SK-N-SH (cell line): ENCODE results near the gene GUCA1A. TPM values are rescaled to one million over a fixed set of nuclear protein-coding genes. Genes with fewer than 3 reads are reported as not detected.

Experiments
- CTCF ChIA-PET: fragments of 300-600, 350-600 bp; formaldehyde crosslinking; extraction: SDS; loops from one replicate; lab custom pipeline; 2021; lab: Yijun Ruan, JAX
- POLR2A ChIA-PET: fragments of 350-600 bp; sonication (Branson Sonifier 250); formaldehyde crosslinking; extraction: SDS; loops from one replicate; lab custom pipeline; 2020; ENCODE audit warnings: antibody characterized with exemption, inconsistent platforms; lab: Yijun Ruan, JAX
- DNase-seq: peaks from one replicate; pipeline ENCODE4 v3.0.0; 2012
- H2AFZ ChIP-seq: fragments of 200-600 bp; sonication (generic); 2 replicates; pipeline ENCODE4 v1.8.1; 2016; ENCODE audit warnings: antibody characterized with exemption, mild to moderate bottlenecking, low read depth
- H3F3A ChIP-seq: fragments of 200-600 bp; sonication (generic); replicated peaks from 2 replicates; pipeline ENCODE3; 2016; ENCODE audit warnings: antibody characterized with exemption, mild to moderate bottlenecking; ENCODE audit not compliant: insufficient read depth
- H3K27ac ChIP-seq, 2 experiments: fragments of 200-500 bp in 1 of 2; fragments of 200-600 bp in 1 of 2; sonication (Bioruptor generic) in 1 of 2; sonication (generic), shearing (Covaris generic) in 1 of 2; 2 replicates each; pipeline versions ENCODE4 v1.5.1 to v1.6.1; 2014 to 2016; ENCODE audit warnings: low read depth in 2 of 2, inconsistent platforms in 1 of 2, low read length in 1 of 2, mild to moderate bottlenecking in 1 of 2, mixed read lengths in 1 of 2
- H3K27me3 ChIP-seq: fragments of 200-600 bp; sonication (generic), shearing (Covaris generic); 2 replicates; pipeline ENCODE4 v1.6.1; 2016; ENCODE audit warnings: mixed run types; ENCODE audit not compliant: insufficient read depth
- H3K36me3 ChIP-seq, 2 experiments: fragments of 200-500 bp in 1 of 2; fragments of 200-600 bp in 1 of 2; sonication (Bioruptor generic) in 1 of 2; sonication (generic) in 1 of 2; replicated peaks in 1 of 2; 2 replicates each; pipeline versions ENCODE3 to v1.5.1; 2014 to 2016; ENCODE audit warnings: low read length in 1 of 2, mild to moderate bottlenecking in 1 of 2; ENCODE audit not compliant: insufficient read depth in 2 of 2, control insufficient read depth in 1 of 2
- H3K4me1 ChIP-seq, 2 experiments: fragments of 200-500 bp in 1 of 2; fragments of 200-600 bp in 1 of 2; sonication (Bioruptor generic) in 1 of 2; sonication (generic), shearing (Covaris generic) in 1 of 2; 2 replicates each; pipeline versions ENCODE4 v1.5.1 to v1.6.1; 2014 to 2016; ENCODE audit warnings: low read depth in 1 of 2, low read length in 1 of 2, mixed run types in 1 of 2; ENCODE audit not compliant: insufficient read depth in 2 of 2, control insufficient read depth in 1 of 2
- H3K4me2 ChIP-seq: fragments of 200-600 bp; sonication (generic), shearing (Covaris generic); 2 replicates; pipeline ENCODE4 v1.6.1; 2017; ENCODE audit warnings: mixed run types
- H3K4me3 ChIP-seq, 2 experiments: fragments of 200-500 bp in 1 of 2; fragments of 200-600 bp in 1 of 2; sonication (Bioruptor generic) in 1 of 2; sonication (generic), shearing (Covaris generic) in 1 of 2; 2 replicates each; pipeline versions ENCODE4 v1.5.1 to v1.8.1; 2014 to 2016; ENCODE audit warnings: low read depth in 2 of 2, inconsistent platforms in 1 of 2, low read length in 1 of 2, mild to moderate bottlenecking in 1 of 2, mixed read lengths in 1 of 2, moderate library complexity in 1 of 2
- H3K79me2 ChIP-seq: fragments of 200-600 bp; sonication (generic); 2 replicates; pipeline ENCODE4 v1.8.1; 2017; ENCODE audit warnings: mild to moderate bottlenecking; ENCODE audit not compliant: insufficient read depth
- H3K9ac ChIP-seq: fragments of 200-600 bp; sonication (generic); 2 replicates; pipeline ENCODE4 v1.6.1; 2017; ENCODE audit warnings: mixed run types
- H3K9me2 ChIP-seq: fragments of 200-600 bp; sonication (generic); 2 replicates; pipeline ENCODE4 v1.6.1; 2017; ENCODE audit warnings: mixed run types
- H3K9me3 ChIP-seq: fragments of 200-600 bp; sonication (generic); 2 replicates; pipeline ENCODE4 v1.6.1; 2017; ENCODE audit warnings: mixed run types, mild to moderate bottlenecking, moderate library complexity
- H4K20me1 ChIP-seq: fragments of 200-600 bp; sonication (generic); 2 replicates; pipeline ENCODE4 v1.6.1; 2017; ENCODE audit warnings: mild to moderate bottlenecking, mixed run types; ENCODE audit not compliant: insufficient read depth
- EZH2phosphoT487 ChIP-seq: fragments of 200-600 bp; sonication (generic); IDR thresholded peaks from 2 replicates; pipeline ENCODE4 v1.6.1; 2017; ENCODE audit warnings: low read depth, mixed run types, mild to moderate bottlenecking, antibody characterized with exemption, moderate library complexity, borderline replicate concordance
- GABPA ChIP-seq: IDR thresholded peaks from 2 replicates; pipeline ENCODE4 v1.4.0; 2012; ENCODE audit warnings: low read depth, mild to moderate bottlenecking
- GATA2 ChIP-seq: sonication (generic); formaldehyde crosslinking; IDR thresholded peaks from 2 replicates; pipeline ENCODE4 v1.5.0; 2020; ENCODE audit warnings: mild to moderate bottlenecking, missing genetic modification reagents
- JUND ChIP-seq: IDR thresholded peaks from 2 replicates; pipeline ENCODE4 v1.4.0; 2012
- MXI1 ChIP-seq: IDR thresholded peaks from 2 replicates; pipeline ENCODE4 v1.6.1; 2012; ENCODE audit warnings: mild to moderate bottlenecking, low read depth, low read length, improper control_type of control experiment
- POLR2AphosphoS5 ChIP-seq: IDR thresholded peaks from 2 replicates; pipeline ENCODE4 v1.6.1; 2012; ENCODE audit warnings: low read depth, low read length
- RAD21 ChIP-seq: IDR thresholded peaks from 2 replicates; pipeline ENCODE4 v1.6.1; 2012; ENCODE audit warnings: mild to moderate bottlenecking, low read length
- RCOR1 ChIP-seq: fragments of 150-350 bp; IDR thresholded peaks from 2 replicates; pipeline ENCODE4 v1.6.1; 2017; ENCODE audit warnings: antibody characterized with exemption, low read length
- RFX5 ChIP-seq: IDR thresholded peaks from 2 replicates; pipeline ENCODE4 v1.6.1; 2012; ENCODE audit warnings: mild to moderate bottlenecking, improper control_type of control experiment, low read length
- TCF12 ChIP-seq: IDR thresholded peaks from 2 replicates; pipeline ENCODE4 v1.4.0; 2012
- WGBS: methylation state at CpG from one replicate; pipeline ENCODE4 v1.1.6; 2017; ENCODE audit warnings: low lambda C conversion rate; 5-methylcytosine and 5-hydroxymethylcytosine counted together
- polyA plus RNA-seq, 3 experiments: library from polyadenylated mRNA; depleted of rRNA; stranded (reverse); fragments of >200 nt; gene quantifications; 2 replicates each; pipeline ENCODE4 v1.2.3, GENCODE V29; 2012
- TF ChIP-seq, protein P1 (sequence below): fragments of 150-350 bp; IDR thresholded peaks from 2 replicates; pipeline ENCODE4 v1.6.1; 2016; ENCODE audit warnings: mild to moderate bottlenecking, low read depth, low read length
- TF ChIP-seq, protein P2 (sequence below): fragments of 200-600 bp; sonication (generic); IDR thresholded peaks from 2 replicates; pipeline ENCODE4 v1.6.1; 2017; ENCODE audit warnings: antibody characterized with exemption, mild to moderate bottlenecking, moderate library complexity
- TF ChIP-seq, protein P3 (sequence below): IDR thresholded peaks from 2 replicates; pipeline ENCODE4 v1.4.0; 2012; ENCODE audit warnings: low read depth
- TF ChIP-seq, protein P4 (sequence below): IDR thresholded peaks from 2 replicates; pipeline ENCODE4 v1.4.0; 2012; ENCODE audit warnings: low read depth, borderline replicate concordance

The GUCA1A gene
- polyA plus RNA-seq, 1 of the 3 experiments (the other 2 are of a cell fraction), result 0.77 TPM

DNA sequence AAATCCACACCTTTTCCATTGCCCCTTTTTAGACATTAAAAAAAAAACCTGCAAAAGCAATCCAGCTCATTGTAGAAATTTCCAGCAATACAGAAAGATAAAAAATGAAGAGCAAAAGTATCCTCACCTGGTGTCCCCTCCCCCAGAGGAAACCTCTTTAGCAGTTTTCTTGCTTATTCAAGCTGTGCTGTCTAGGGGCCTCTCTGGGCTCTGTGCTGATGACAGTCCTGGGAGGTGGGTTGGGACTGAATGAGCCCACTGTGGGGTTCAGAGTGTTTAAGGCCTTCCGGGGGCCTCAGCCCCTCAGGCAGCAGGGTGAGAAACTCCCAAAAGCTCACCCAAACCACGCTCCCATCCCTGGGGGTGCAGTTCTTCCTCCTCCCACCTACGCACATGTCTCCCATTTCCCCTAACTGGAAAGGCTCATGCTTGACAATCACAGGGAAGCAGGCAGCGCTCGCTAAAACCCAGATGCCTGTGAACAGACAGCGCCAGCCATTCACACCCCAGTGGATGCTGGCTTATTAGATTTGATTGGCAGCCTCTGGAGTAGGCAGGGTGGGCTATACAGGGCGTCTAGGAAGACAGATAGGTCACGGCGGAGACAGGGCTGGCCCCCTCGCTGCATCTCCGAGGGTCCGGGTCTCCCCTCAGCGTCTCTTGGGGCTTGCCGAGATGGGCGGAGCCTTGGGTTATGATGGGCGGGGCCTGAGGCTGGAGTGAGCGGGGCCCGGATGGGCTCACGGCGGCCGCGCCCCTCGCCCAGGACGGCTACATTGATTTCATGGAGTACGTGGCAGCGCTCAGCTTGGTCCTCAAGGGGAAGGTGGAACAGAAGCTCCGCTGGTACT lies 4.6 kb downstream of the GUCA1A start:
- Histone ChIP-seq H3K4me2 (no peak overlapping the region), H4K20me1 (no peaks in the 10 kb centered on the region), H3K27ac (peak overlapping the region in 1 of 2 experiments; percentile 36; a peak in 1 of 4 replicates)
- no peak for TF ChIP-seq POLR2AphosphoS5
- peak; percentile 81 for TF ChIP-seq MXI1
- no peak for TF ChIP-seq RFX5
- TF ChIP-seq TCF12, result no peak
- TF ChIP-seq, all 33 proteins: peak for 1
- no peaks in the 10 kb centered on the region for H3K79me2 ChIP-seq
- H3K9me3 ChIP-seq, result no peaks in the 10 kb centered on the region
- H2AFZ ChIP-seq, result peak overlapping the region; percentile 29; the same call in 1 of the 2 replicates
- ChIA-PET CTCF (interaction anchor here (1.0 to 4.4 kb wide), 7 partner anchors 10 to 370 kb away, joined by 3 to 25 read pairs (median 3); no protein-coding TSS in a partner anchor), POLR2A (interaction anchor here (0.6 kb wide), 1 partner anchor 11 kb away, joined by 3 read pairs; no protein-coding TSS in a partner anchor)
- H3K4me3 ChIP-seq, result peak overlapping the region in 1 of 2 experiments; percentile 44; a peak in 2 of 4 replicates
- 69% methylated on average over 14 of the region's 27 CpGs for WGBS
- peaks cover 0 to 13% of the 10 kb centered on the region in 2 experiments; a peak in 1 of 4 replicates for H3K4me1 ChIP-seq
- no peaks in the 10 kb centered on the region for H3K36me3 ChIP-seq
- no peaks in the 10 kb centered on the region for H3K27me3 ChIP-seq
- H3K9me2 ChIP-seq, result no peaks in the 10 kb centered on the region
- peaks cover 3% of the 10 kb centered on the region for H3F3A ChIP-seq
- H3K9ac ChIP-seq, result no peak overlapping the region
- DNase-seq, result peak; percentile 88

DNA sequence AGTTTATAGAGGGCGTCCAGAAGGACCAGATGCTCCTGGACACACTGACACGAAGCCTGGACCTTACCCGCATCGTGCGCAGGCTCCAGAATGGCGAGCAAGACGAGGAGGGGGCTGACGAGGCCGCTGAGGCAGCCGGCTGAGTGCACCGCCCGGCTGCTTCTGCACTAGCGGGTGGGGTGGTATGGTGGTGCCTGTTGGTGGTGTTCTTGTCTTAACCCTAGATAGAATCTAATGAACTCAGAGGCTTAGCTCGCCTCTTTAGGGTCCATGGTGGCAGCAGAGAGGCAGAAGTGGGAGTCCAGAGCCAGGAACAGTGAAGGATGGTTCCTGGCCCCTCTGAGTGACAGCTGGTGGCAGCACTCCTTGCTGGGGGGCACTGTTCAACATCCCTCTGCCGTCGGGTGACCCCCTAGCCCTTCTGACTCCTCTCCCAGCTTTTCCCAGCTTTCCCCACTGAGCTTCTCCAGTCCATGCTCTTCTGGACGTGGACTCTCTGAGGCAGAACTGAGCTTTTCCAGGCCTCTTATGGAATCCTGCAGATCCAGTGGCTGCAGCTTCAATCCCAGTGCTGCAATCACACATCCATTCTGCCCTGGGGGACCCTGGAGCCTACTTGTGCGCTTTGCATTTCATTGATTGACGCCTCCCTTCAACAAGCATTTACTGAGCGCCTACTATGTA lies 6.2 kb downstream of the GUCA1A start:
- H3K27me3 ChIP-seq, result no peaks in the 10 kb centered on the region

More for the DNA sequence above, 6.2 kb downstream of the GUCA1A start:
- no peaks in the 10 kb centered on the region for H3K9me2 ChIP-seq
- no peak overlapping the region for H3K9ac ChIP-seq
- H3K9me3 ChIP-seq, result no peaks in the 10 kb centered on the region
- H3K4me3 ChIP-seq, result no peak overlapping the region
- CTCF ChIA-PET, result interaction anchor here (0.6 to 4.4 kb wide), 6 partner anchors 12 to 369 kb away, joined by 3 to 25 read pairs (median 8); no protein-coding TSS in a partner anchor
- TF ChIP-seq EZH2phosphoT487 (no peak), RAD21 (no peak), GABPA (no peak), JUND (no peak), TCF12 (no peak), GATA2 (no peak), RCOR1 (no peak), POLR2AphosphoS5 (no peak)
- TF ChIP-seq, protein P1, sequence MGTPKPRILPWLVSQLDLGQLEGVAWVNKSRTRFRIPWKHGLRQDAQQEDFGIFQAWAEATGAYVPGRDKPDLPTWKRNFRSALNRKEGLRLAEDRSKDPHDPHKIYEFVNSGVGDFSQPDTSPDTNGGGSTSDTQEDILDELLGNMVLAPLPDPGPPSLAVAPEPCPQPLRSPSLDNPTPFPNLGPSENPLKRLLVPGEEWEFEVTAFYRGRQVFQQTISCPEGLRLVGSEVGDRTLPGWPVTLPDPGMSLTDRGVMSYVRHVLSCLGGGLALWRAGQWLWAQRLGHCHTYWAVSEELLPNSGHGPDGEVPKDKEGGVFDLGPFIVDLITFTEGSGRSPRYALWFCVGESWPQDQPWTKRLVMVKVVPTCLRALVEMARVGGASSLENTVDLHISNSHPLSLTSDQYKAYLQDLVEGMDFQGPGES, result no peak
- TF ChIP-seq, protein P2, sequence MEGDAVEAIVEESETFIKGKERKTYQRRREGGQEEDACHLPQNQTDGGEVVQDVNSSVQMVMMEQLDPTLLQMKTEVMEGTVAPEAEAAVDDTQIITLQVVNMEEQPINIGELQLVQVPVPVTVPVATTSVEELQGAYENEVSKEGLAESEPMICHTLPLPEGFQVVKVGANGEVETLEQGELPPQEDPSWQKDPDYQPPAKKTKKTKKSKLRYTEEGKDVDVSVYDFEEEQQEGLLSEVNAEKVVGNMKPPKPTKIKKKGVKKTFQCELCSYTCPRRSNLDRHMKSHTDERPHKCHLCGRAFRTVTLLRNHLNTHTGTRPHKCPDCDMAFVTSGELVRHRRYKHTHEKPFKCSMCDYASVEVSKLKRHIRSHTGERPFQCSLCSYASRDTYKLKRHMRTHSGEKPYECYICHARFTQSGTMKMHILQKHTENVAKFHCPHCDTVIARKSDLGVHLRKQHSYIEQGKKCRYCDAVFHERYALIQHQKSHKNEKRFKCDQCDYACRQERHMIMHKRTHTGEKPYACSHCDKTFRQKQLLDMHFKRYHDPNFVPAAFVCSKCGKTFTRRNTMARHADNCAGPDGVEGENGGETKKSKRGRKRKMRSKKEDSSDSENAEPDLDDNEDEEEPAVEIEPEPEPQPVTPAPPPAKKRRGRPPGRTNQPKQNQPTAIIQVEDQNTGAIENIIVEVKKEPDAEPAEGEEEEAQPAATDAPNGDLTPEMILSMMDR, result no peak
- TF ChIP-seq, protein P3, sequence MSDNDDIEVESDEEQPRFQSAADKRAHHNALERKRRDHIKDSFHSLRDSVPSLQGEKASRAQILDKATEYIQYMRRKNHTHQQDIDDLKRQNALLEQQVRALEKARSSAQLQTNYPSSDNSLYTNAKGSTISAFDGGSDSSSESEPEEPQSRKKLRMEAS, result no peak
- TF ChIP-seq, protein P4, sequence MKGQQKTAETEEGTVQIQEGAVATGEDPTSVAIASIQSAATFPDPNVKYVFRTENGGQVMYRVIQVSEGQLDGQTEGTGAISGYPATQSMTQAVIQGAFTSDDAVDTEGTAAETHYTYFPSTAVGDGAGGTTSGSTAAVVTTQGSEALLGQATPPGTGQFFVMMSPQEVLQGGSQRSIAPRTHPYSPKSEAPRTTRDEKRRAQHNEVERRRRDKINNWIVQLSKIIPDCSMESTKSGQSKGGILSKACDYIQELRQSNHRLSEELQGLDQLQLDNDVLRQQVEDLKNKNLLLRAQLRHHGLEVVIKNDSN, result no peak
- TF ChIP-seq, all 33 proteins: peak for 0
- H3K36me3 ChIP-seq, result no peaks in the 10 kb centered on the region
- no peak overlapping the region for H3K4me2 ChIP-seq
- no peak overlapping the region for H3K27ac ChIP-seq
- no peak for DNase-seq
- H4K20me1 ChIP-seq, result no peaks in the 10 kb centered on the region
- 95% methylated on average over 17 of the region's 20 CpGs for WGBS
- POLR2A ChIA-PET, result interaction anchor here (0.8 kb wide), 1 partner anchor 15 kb away, joined by 3 read pairs; no protein-coding TSS in a partner anchor
- H3K79me2 ChIP-seq, result no peaks in the 10 kb centered on the region
- peaks cover 0 to 13% of the 10 kb centered on the region in 2 experiments; a peak in 1 of 4 replicates for H3K4me1 ChIP-seq
- no peak overlapping the region for H2AFZ ChIP-seq
- peaks cover 6% of the 10 kb centered on the region for H3F3A ChIP-seq
